ENCODE data around the gene JARID2.

- TF ChIP-seq POLR2A (IDR thresholded peaks at IDR 0.05) (no peak), POLR2AphosphoS5 (IDR thresholded peaks at IDR 0.05) (no peak), CTCF (IDR thresholded peaks at IDR 0.05) (no peak)
Measured at GRCh38 chr6:15527838-15528617, 282.2 kb downstream of the JARID2 start.

All from breast epithelium (tissue), 3 donors.